ENCODE measurements around the gene DISC1.

DISC1 gene

GRCh38 chr1:231890791-231891190 lies 264.2 kb downstream of the DISC1 start:
- Histone ChIP-seq H3K4me3 (ENCODE audit: insufficient read depth, low read length, poor library complexity, severe bottlenecking) (no peak overlapping the region), H3K27me3 (ENCODE audit: low read length) (no peaks in the 10 kb centered on the region), H3K9ac (ENCODE audit: low read length) (no peak overlapping the region), H3K79me2 (ENCODE audit: insufficient read depth, low read length) (no peaks in the 10 kb centered on the region), H3K9me2 (replicated peaks; ENCODE audit: insufficient read depth, low read length) (no peaks in the 10 kb centered on the region; the same call in 1 of the 2 replicates), H3K9me3 (ENCODE audit: insufficient read depth, low read length) (no peaks in the 10 kb centered on the region), H2AFZ (ENCODE audit: low read depth, low read length, severe bottlenecking) (no peak overlapping the region), H4K20me1 (ENCODE audit: low read depth, low read length) (no peaks in the 10 kb centered on the region), H3K27ac (ENCODE audit: low read depth, low read length) (no peak overlapping the region), H3F3A (ENCODE audit: insufficient read depth) (no peaks in the 10 kb centered on the region), H3K36me3 (ENCODE audit: low read length) (no peaks in the 10 kb centered on the region), H3K4me2 (ENCODE audit: low read depth, low read length, poor library complexity, severe bottlenecking) (no peak overlapping the region)
- TF ChIP-seq CTCF (IDR thresholded peaks at IDR 0.05; ENCODE audit: insufficient read depth, low read length, poor library complexity, severe bottlenecking) (no peak), EZH2phosphoT487 (conservative IDR thresholded peaks at IDR 0.05; ENCODE audit: low read length) (no peak)

GRCh38 chr1:231893400-231894102 lies 267.0 kb downstream of the DISC1 start:
- Histone ChIP-seq H4K20me1 (ENCODE audit: low read depth, low read length) (no peaks in the 10 kb centered on the region), H3K9me2 (replicated peaks; ENCODE audit: insufficient read depth, low read length) (no peaks in the 10 kb centered on the region; the same call in 1 of the 2 replicates), H3K9ac (ENCODE audit: low read length) (no peak overlapping the region), H3K4me3 (ENCODE audit: insufficient read depth, low read length, poor library complexity, severe bottlenecking) (no peak overlapping the region), H3K9me3 (ENCODE audit: insufficient read depth, low read length) (no peaks in the 10 kb centered on the region), H3K27ac (ENCODE audit: low read depth, low read length) (no peak overlapping the region), H3K4me2 (ENCODE audit: low read depth, low read length, poor library complexity, severe bottlenecking) (no peak overlapping the region), H3K79me2 (ENCODE audit: insufficient read depth, low read length) (no peaks in the 10 kb centered on the region), H2AFZ (ENCODE audit: low read depth, low read length, severe bottlenecking) (no peak overlapping the region), H3F3A (ENCODE audit: insufficient read depth) (no peaks in the 10 kb centered on the region), H3K27me3 (ENCODE audit: low read length) (no peaks in the 10 kb centered on the region), H3K36me3 (ENCODE audit: low read length) (no peaks in the 10 kb centered on the region)
- TF ChIP-seq EZH2phosphoT487 (conservative IDR thresholded peaks at IDR 0.05; ENCODE audit: low read length) (no peak), CTCF (IDR thresholded peaks at IDR 0.05; ENCODE audit: insufficient read depth, low read length, poor library complexity, severe bottlenecking) (no peak)

- no peak overlapping the region for H3K9ac ChIP-seq (ENCODE audit: low read length)
- no peaks in the 10 kb centered on the region for H3K36me3 ChIP-seq (ENCODE audit: low read length)
- no peaks in the 10 kb centered on the region for H3K79me2 ChIP-seq (ENCODE audit: insufficient read depth, low read length)
- H3K27ac ChIP-seq (ENCODE audit: low read depth, low read length): no peak overlapping the region
- H2AFZ ChIP-seq (ENCODE audit: low read depth, low read length, severe bottlenecking): no peak overlapping the region
- H3K27me3 ChIP-seq (ENCODE audit: low read length): no peaks in the 10 kb centered on the region
- no peak overlapping the region for H3K4me3 ChIP-seq (ENCODE audit: insufficient read depth, low read length, poor library complexity, severe bottlenecking)
- H3K9me2 ChIP-seq (replicated peaks; ENCODE audit: insufficient read depth, low read length): no peaks in the 10 kb centered on the region
- H3K4me2 ChIP-seq (ENCODE audit: low read depth, low read length, poor library complexity, severe bottlenecking): no peak overlapping the region
- TF ChIP-seq CTCF (IDR thresholded peaks at IDR 0.05; ENCODE audit: insufficient read depth, low read length, poor library complexity, severe bottlenecking) (no peak), EZH2phosphoT487 (conservative IDR thresholded peaks at IDR 0.05; ENCODE audit: low read length) (no peak)
- no peaks in the 10 kb centered on the region for H3F3A ChIP-seq (ENCODE audit: insufficient read depth)
- H4K20me1 ChIP-seq (ENCODE audit: low read depth, low read length): no peaks in the 10 kb centered on the region
- no peaks in the 10 kb centered on the region for H3K9me3 ChIP-seq (ENCODE audit: insufficient read depth, low read length)
Measured at GRCh38 chr1:231896806-231897205, 270.2 kb downstream of the DISC1 start.
